Stimulated activated CD8-positive, alpha-beta memory T cell treated with anti-CD3 and anti-CD28 coated beads, Interleukin-4, amount 100 ng/mL, for 24 hours (primary cell): ENCODE measurements around the gene GATA2.

Source experiments
- DNase-seq: peaks from one replicate; pipeline ENCODE4 v3.0.0-alpha.2; 2020; ENCODE audit warnings: low read depth

GATA2 gene

GRCh38 chr3:128432971-128433836 lies 59.8 kb downstream of the GATA2 start:
- no peak for DNase-seq

GRCh38 chr3:128432301-128432970 lies 60.6 kb downstream of the GATA2 start:
- DNase-seq = no peak

- DNase-seq = no peak
Measured at GRCh38 chr3:128431803-128432300, 61.1 kb downstream of the GATA2 start.

GRCh38 chr3:128430731-128431130 lies 62.3 kb downstream of the GATA2 start:
- DNase-seq = no peak

DNA sequence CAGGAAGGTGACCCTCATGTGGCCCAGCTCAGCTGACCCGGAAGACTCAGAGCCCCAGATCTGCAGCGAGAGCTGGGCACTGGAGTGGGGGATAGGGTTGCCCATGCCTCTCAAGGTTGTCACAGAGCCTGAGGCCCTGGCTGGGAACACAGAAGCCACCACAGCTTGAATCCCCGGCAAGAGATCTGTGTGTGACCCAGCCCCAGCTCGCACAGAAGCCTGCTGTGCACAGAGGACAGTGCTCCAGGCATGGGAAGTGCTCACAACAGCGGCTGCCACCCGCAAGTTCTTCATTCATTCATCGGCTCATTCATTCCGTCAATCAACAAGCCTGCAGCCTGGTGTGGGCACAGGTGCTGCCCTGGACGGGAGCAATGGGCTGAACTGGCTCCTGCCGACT lies 62.7 kb downstream of the GATA2 start:
- no peak for DNase-seq

DNA sequence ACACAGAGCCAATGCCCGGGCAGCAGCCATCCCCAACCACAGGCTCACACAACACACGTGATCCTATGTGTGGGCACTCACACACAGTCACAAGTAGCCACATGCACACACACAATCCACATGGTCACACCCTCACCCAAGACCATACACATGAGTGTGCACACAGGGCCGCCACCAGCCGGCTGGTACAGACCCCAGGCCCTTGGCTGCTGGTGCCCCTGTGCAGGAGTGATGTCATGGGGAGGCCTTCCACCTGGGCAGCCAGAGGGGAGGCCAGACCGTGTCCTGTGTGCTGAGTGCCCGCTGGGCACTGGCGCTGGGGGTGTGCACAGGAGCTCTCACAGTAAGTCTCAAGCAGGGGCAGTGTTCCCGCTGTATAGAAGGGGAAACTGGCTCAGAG lies 63.2 kb downstream of the GATA2 start:
- DNase-seq = no peak
